ENCODE measurements around the gene ZDHHC20. TPM values are rescaled to one million over a fixed set of nuclear protein-coding genes. Genes with fewer than 3 reads are reported as not detected.

The ZDHHC20 gene
- total RNA-seq, 1 donor from 2014 or later: 71.0 TPM

- Histone ChIP-seq H3K27ac (ENCODE audit: low read depth, low read length) (no peak overlapping the region), H3K36me3 (ENCODE audit: control insufficient read depth in 3 of 3, insufficient read depth in 3 of 3, low read length in 3 of 3) (peaks cover 0 to 2% (median 0%) of the 10 kb centered on the region in 3 donors), H3K4me3 (ENCODE audit: low read length in 3 of 3) (no peak overlapping the region), H3K27me3 (ENCODE audit: control insufficient read depth in 3 of 3, insufficient read depth in 3 of 3, low read length in 3 of 3) (no peaks in the 10 kb centered on the region), H3K4me1 (ENCODE audit: control insufficient read depth in 3 of 3, insufficient read depth in 3 of 3, low read length in 3 of 3) (no peaks in the 10 kb centered on the region), H3K9ac (ENCODE audit: low read depth in 1 of 3, low read length in 3 of 3) (no peak overlapping the region), H3K9me3 (ENCODE audit: control insufficient read depth in 3 of 3, low read length in 3 of 3) (no peaks in the 10 kb centered on the region)
Observed at GRCh38 chr13:21371011-21371410, 88.1 kb downstream of the ZDHHC20 start.

- H3K4me1 ChIP-seq (ENCODE audit: control insufficient read depth in 3 of 3, insufficient read depth in 3 of 3, low read length in 3 of 3): no peaks in the 10 kb centered on the region
- H3K27me3 ChIP-seq (ENCODE audit: control insufficient read depth in 3 of 3, insufficient read depth in 3 of 3, low read length in 3 of 3): no peaks in the 10 kb centered on the region
- no peak overlapping the region for H3K9ac ChIP-seq (ENCODE audit: low read depth in 1 of 3, low read length in 3 of 3)
- no peaks in the 10 kb centered on the region for H3K9me3 ChIP-seq (ENCODE audit: control insufficient read depth in 3 of 3, low read length in 3 of 3)
- H3K4me3 ChIP-seq (ENCODE audit: low read length in 3 of 3): no peak overlapping the region
- H3K36me3 ChIP-seq (ENCODE audit: control insufficient read depth in 3 of 3, insufficient read depth in 3 of 3, low read length in 3 of 3): no peaks in the 10 kb centered on the region
- H3K27ac ChIP-seq (ENCODE audit: low read depth, low read length): no peak overlapping the region
Observed at GRCh38 chr13:21365574-21365973, 93.5 kb downstream of the ZDHHC20 start.

GRCh38 chr13:21364916-21365315 is 94.2 kb downstream of the ZDHHC20 start:
- Histone ChIP-seq H3K4me1 (ENCODE audit: control insufficient read depth in 3 of 3, insufficient read depth in 3 of 3, low read length in 3 of 3) (no peaks in the 10 kb centered on the region), H3K36me3 (ENCODE audit: control insufficient read depth in 3 of 3, insufficient read depth in 3 of 3, low read length in 3 of 3) (no peaks in the 10 kb centered on the region), H3K27ac (ENCODE audit: low read depth, low read length) (no peak overlapping the region), H3K9me3 (ENCODE audit: control insufficient read depth in 3 of 3, low read length in 3 of 3) (no peaks in the 10 kb centered on the region), H3K9ac (ENCODE audit: low read depth in 1 of 3, low read length in 3 of 3) (no peak overlapping the region), H3K4me3 (ENCODE audit: low read length in 3 of 3) (no peak overlapping the region), H3K27me3 (ENCODE audit: control insufficient read depth in 3 of 3, insufficient read depth in 3 of 3, low read length in 3 of 3) (no peaks in the 10 kb centered on the region)

- Histone ChIP-seq H3K9me3 (ENCODE audit: control insufficient read depth in 3 of 3, low read length in 3 of 3) (no peaks in the 10 kb centered on the region), H3K9ac (ENCODE audit: low read depth in 1 of 3, low read length in 3 of 3) (no peak overlapping the region), H3K27ac (ENCODE audit: low read depth, low read length) (no peak overlapping the region), H3K4me3 (ENCODE audit: low read length in 3 of 3) (no peak overlapping the region), H3K36me3 (ENCODE audit: control insufficient read depth in 3 of 3, insufficient read depth in 3 of 3, low read length in 3 of 3) (no peaks in the 10 kb centered on the region), H3K27me3 (ENCODE audit: control insufficient read depth in 3 of 3, insufficient read depth in 3 of 3, low read length in 3 of 3) (no peaks in the 10 kb centered on the region), H3K4me1 (ENCODE audit: control insufficient read depth in 3 of 3, insufficient read depth in 3 of 3, low read length in 3 of 3) (no peaks in the 10 kb centered on the region)
Observed at GRCh38 chr13:21364357-21364756, 94.7 kb downstream of the ZDHHC20 start.

GRCh38 chr13:21362741-21363140 is 96.4 kb downstream of the ZDHHC20 start:
- Histone ChIP-seq H3K9ac (ENCODE audit: low read depth in 1 of 3, low read length in 3 of 3) (no peak overlapping the region), H3K9me3 (ENCODE audit: control insufficient read depth in 3 of 3, low read length in 3 of 3) (no peaks in the 10 kb centered on the region), H3K4me3 (ENCODE audit: low read length in 3 of 3) (no peak overlapping the region), H3K27ac (ENCODE audit: low read depth, low read length) (no peak overlapping the region), H3K4me1 (ENCODE audit: control insufficient read depth in 3 of 3, insufficient read depth in 3 of 3, low read length in 3 of 3) (no peaks in the 10 kb centered on the region), H3K27me3 (ENCODE audit: control insufficient read depth in 3 of 3, insufficient read depth in 3 of 3, low read length in 3 of 3) (no peaks in the 10 kb centered on the region), H3K36me3 (ENCODE audit: control insufficient read depth in 3 of 3, insufficient read depth in 3 of 3, low read length in 3 of 3) (no peaks in the 10 kb centered on the region)

GRCh38 chr13:21361706-21362105 is 97.4 kb downstream of the ZDHHC20 start:
- Histone ChIP-seq H3K27ac (ENCODE audit: low read depth, low read length) (no peak overlapping the region), H3K9ac (ENCODE audit: low read depth in 1 of 3, low read length in 3 of 3) (no peak overlapping the region), H3K27me3 (ENCODE audit: control insufficient read depth in 3 of 3, insufficient read depth in 3 of 3, low read length in 3 of 3) (no peaks in the 10 kb centered on the region), H3K36me3 (ENCODE audit: control insufficient read depth in 3 of 3, insufficient read depth in 3 of 3, low read length in 3 of 3) (no peaks in the 10 kb centered on the region), H3K4me3 (ENCODE audit: low read length in 3 of 3) (no peak overlapping the region), H3K9me3 (ENCODE audit: control insufficient read depth in 3 of 3, low read length in 3 of 3) (no peaks in the 10 kb centered on the region), H3K4me1 (ENCODE audit: control insufficient read depth in 3 of 3, insufficient read depth in 3 of 3, low read length in 3 of 3) (no peaks in the 10 kb centered on the region)

- Histone ChIP-seq H3K9ac (ENCODE audit: low read depth in 1 of 3, low read length in 3 of 3) (no peak overlapping the region), H3K9me3 (ENCODE audit: control insufficient read depth in 3 of 3, low read length in 3 of 3) (no peaks in the 10 kb centered on the region), H3K36me3 (ENCODE audit: control insufficient read depth in 3 of 3, insufficient read depth in 3 of 3, low read length in 3 of 3) (no peaks in the 10 kb centered on the region), H3K27ac (ENCODE audit: low read depth, low read length) (no peak overlapping the region), H3K4me3 (ENCODE audit: low read length in 3 of 3) (no peak overlapping the region), H3K4me1 (ENCODE audit: control insufficient read depth in 3 of 3, insufficient read depth in 3 of 3, low read length in 3 of 3) (no peaks in the 10 kb centered on the region), H3K27me3 (ENCODE audit: control insufficient read depth in 3 of 3, insufficient read depth in 3 of 3, low read length in 3 of 3) (no peaks in the 10 kb centered on the region)
Observed at GRCh38 chr13:21361123-21361522, 98.0 kb downstream of the ZDHHC20 start.

GRCh38 chr13:21360463-21360862 is 98.6 kb downstream of the ZDHHC20 start:
- no peaks in the 10 kb centered on the region for H3K27me3 ChIP-seq (ENCODE audit: control insufficient read depth in 3 of 3, insufficient read depth in 3 of 3, low read length in 3 of 3)
- H3K4me3 ChIP-seq (ENCODE audit: low read length in 3 of 3): no peak overlapping the region
- no peak overlapping the region for H3K9ac ChIP-seq (ENCODE audit: low read depth in 1 of 3, low read length in 3 of 3)
- H3K27ac ChIP-seq (ENCODE audit: low read depth, low read length): no peak overlapping the region
- H3K9me3 ChIP-seq (ENCODE audit: control insufficient read depth in 3 of 3, low read length in 3 of 3): no peaks in the 10 kb centered on the region
- H3K4me1 ChIP-seq (ENCODE audit: control insufficient read depth in 3 of 3, insufficient read depth in 3 of 3, low read length in 3 of 3): no peaks in the 10 kb centered on the region
- H3K36me3 ChIP-seq (ENCODE audit: control insufficient read depth in 3 of 3, insufficient read depth in 3 of 3, low read length in 3 of 3): no peaks in the 10 kb centered on the region

- Histone ChIP-seq H3K4me1 (ENCODE audit: control insufficient read depth in 3 of 3, insufficient read depth in 3 of 3, low read length in 3 of 3) (no peaks in the 10 kb centered on the region), H3K9me3 (ENCODE audit: control insufficient read depth in 3 of 3, low read length in 3 of 3) (no peaks in the 10 kb centered on the region), H3K9ac (ENCODE audit: low read depth in 1 of 3, low read length in 3 of 3) (no peak overlapping the region), H3K27me3 (ENCODE audit: control insufficient read depth in 3 of 3, insufficient read depth in 3 of 3, low read length in 3 of 3) (no peaks in the 10 kb centered on the region), H3K4me3 (ENCODE audit: low read length in 3 of 3) (no peak overlapping the region), H3K36me3 (ENCODE audit: control insufficient read depth in 3 of 3, insufficient read depth in 3 of 3, low read length in 3 of 3) (no peaks in the 10 kb centered on the region), H3K27ac (ENCODE audit: low read depth, low read length) (no peak overlapping the region)
Observed at GRCh38 chr13:21359855-21360254, 99.2 kb downstream of the ZDHHC20 start.

- Histone ChIP-seq H3K36me3 (ENCODE audit: control insufficient read depth in 3 of 3, insufficient read depth in 3 of 3, low read length in 3 of 3) (no peaks in the 10 kb centered on the region), H3K9me3 (ENCODE audit: control insufficient read depth in 3 of 3, low read length in 3 of 3) (no peaks in the 10 kb centered on the region)
Observed at GRCh38 chr13:21355304-21355703, 103.8 kb downstream of the ZDHHC20 start.

GRCh38 chr13:21354721-21355120 is 104.4 kb downstream of the ZDHHC20 start:
- Histone ChIP-seq H3K27me3 (ENCODE audit: control insufficient read depth in 3 of 3, insufficient read depth in 3 of 3, low read length in 3 of 3) (no peaks in the 10 kb centered on the region), H3K4me1 (ENCODE audit: control insufficient read depth in 3 of 3, insufficient read depth in 3 of 3, low read length in 3 of 3) (no peaks in the 10 kb centered on the region), H3K9ac (ENCODE audit: low read depth in 1 of 3, low read length in 3 of 3) (no peak overlapping the region), H3K36me3 (ENCODE audit: control insufficient read depth in 3 of 3, insufficient read depth in 3 of 3, low read length in 3 of 3) (no peaks in the 10 kb centered on the region), H3K9me3 (ENCODE audit: control insufficient read depth in 3 of 3, low read length in 3 of 3) (no peaks in the 10 kb centered on the region), H3K27ac (ENCODE audit: low read depth, low read length) (no peak overlapping the region), H3K4me3 (ENCODE audit: low read length in 3 of 3) (no peak overlapping the region)

More at GRCh38 chr13:21355304-21355703, 103.8 kb downstream of the ZDHHC20 start:
- no peak overlapping the region for H3K27ac ChIP-seq (ENCODE audit: low read depth, low read length)
- H3K27me3 ChIP-seq (ENCODE audit: control insufficient read depth in 3 of 3, insufficient read depth in 3 of 3, low read length in 3 of 3): no peaks in the 10 kb centered on the region
- H3K4me3 ChIP-seq (ENCODE audit: low read length in 3 of 3): no peak overlapping the region
- H3K9ac ChIP-seq (ENCODE audit: low read depth in 1 of 3, low read length in 3 of 3): no peak overlapping the region
- H3K4me1 ChIP-seq (ENCODE audit: control insufficient read depth in 3 of 3, insufficient read depth in 3 of 3, low read length in 3 of 3): no peaks in the 10 kb centered on the region
